H1 (cell line): ENCODE results near the gene SLC25A30. TPM values are rescaled to one million over a fixed set of nuclear protein-coding genes. Genes with fewer than 3 reads are reported as not detected.

Experiments
- CTCF ChIA-PET: fragments of 300-600 bp; sonication (Branson Sonifier 250); formaldehyde crosslinking; loops from one replicate; lab custom pipeline; 2021; ENCODE audit not compliant: partially characterized antibody; lab: Charles Lee
- POLR2A ChIA-PET: fragments of 300-600 bp; sonication (Branson Sonifier 250); formaldehyde crosslinking; loops from one replicate; lab custom pipeline; 2021; ENCODE audit warnings: inconsistent platforms; ENCODE audit not compliant: partially characterized antibody; lab: Charles Lee
- DNase-seq, 2 experiments: peaks; one replicate each; pipeline versions ENCODE4 v3.0.0 to v3.0.0-alpha.2; 2010 to 2022; ENCODE audit warnings: low spot score in 2 of 2, low read depth in 1 of 2, mixed read lengths in 1 of 2
- FAIRE-seq: peaks from 2 replicates; lab custom pipeline; 2011; peaks lifted over from hg19 to GRCh38; lab: Jason Lieb, UNC
- H2AFZ ChIP-seq: 2 replicates; pipeline ENCODE4 v1.8.1; 2012; ENCODE audit warnings: low read length, inconsistent platforms
- H2AK5ac ChIP-seq: 2 replicates; pipeline ENCODE4 v1.6.1; 2013; ENCODE audit warnings: low read depth, low read length
- H2BK120ac ChIP-seq: replicated peaks from 2 replicates; pipeline ENCODE3; 2013; ENCODE audit warnings: low read depth, low read length, inconsistent platforms
- H2BK12ac ChIP-seq: 2 replicates; pipeline ENCODE4 v1.6.1; 2013; ENCODE audit warnings: low read depth, low read length
- H2BK15ac ChIP-seq: 2 replicates; pipeline ENCODE4 v1.6.1; 2013; ENCODE audit warnings: low read length
- H2BK20ac ChIP-seq: 2 replicates; pipeline ENCODE4 v1.6.1; 2013; ENCODE audit warnings: low read length
- H2BK5ac ChIP-seq: 2 replicates; pipeline ENCODE4 v1.6.1; 2013; ENCODE audit warnings: low read depth, low read length
- H3K14ac ChIP-seq: 2 replicates; pipeline ENCODE4 v1.6.1; 2013; ENCODE audit warnings: inconsistent platforms; ENCODE audit not compliant: insufficient read length
- H3K18ac ChIP-seq: 2 replicates; pipeline ENCODE4 v1.6.1; 2013; ENCODE audit warnings: low read length; ENCODE audit errors: extremely low read depth
- H3K23ac ChIP-seq: 2 replicates; pipeline ENCODE4 v1.6.1; 2013; ENCODE audit warnings: inconsistent platforms; ENCODE audit not compliant: insufficient read length
- H3K23me2 ChIP-seq: 2 replicates; pipeline ENCODE4 v1.6.1; 2013; ENCODE audit warnings: low read depth, low read length
- H3K27ac ChIP-seq: 2 replicates; pipeline ENCODE4 v1.6.1; 2011; ENCODE audit warnings: low read depth, low read length, inconsistent platforms
- H3K27me3 ChIP-seq, 4 experiments: replicated peaks in 1 of 4; 1 replicate in 1 of 4; 2 replicates in 3 of 4; pipeline versions ENCODE4 v1.6.1 to v1.8.1; 2011 to 2013; ENCODE audit warnings: low read length in 3 of 4, mild to moderate bottlenecking in 3 of 4, inconsistent platforms in 2 of 4, mixed read lengths in 2 of 4, moderate library complexity in 1 of 4; ENCODE audit not compliant: control insufficient read depth in 3 of 4, insufficient read depth in 3 of 4; ENCODE audit errors: extremely low read depth in 1 of 4
- H3K36me3 ChIP-seq, 4 experiments: 2 replicates each; pipeline versions ENCODE4 v1.6.1 to v1.8.1; 2011 to 2013; ENCODE audit warnings: mild to moderate bottlenecking in 4 of 4, low read length in 3 of 4, moderate library complexity in 2 of 4, control low read depth in 1 of 4, inconsistent platforms in 1 of 4; ENCODE audit not compliant: insufficient read depth in 4 of 4, control insufficient read depth in 2 of 4
- H3K4ac ChIP-seq: replicated peaks from 2 replicates; pipeline ENCODE3; 2013; ENCODE audit warnings: low read length, low read depth, mixed read lengths, inconsistent platforms; ENCODE audit not compliant: insufficient read length
- H3K4me1 ChIP-seq, 4 experiments: replicated peaks in 1 of 4; 1 replicate in 1 of 4; 2 replicates in 3 of 4; pipeline versions ENCODE4 v1.6.1 to v1.8.1; 2011 to 2013; ENCODE audit warnings: low read length in 3 of 4, inconsistent platforms in 2 of 4, mixed read lengths in 1 of 4; ENCODE audit not compliant: insufficient read depth in 4 of 4, control insufficient read depth in 3 of 4
- H3K4me2 ChIP-seq, 2 experiments: 2 replicates each; pipeline versions ENCODE4 v1.6.1 to v1.8.1; 2011 to 2013; ENCODE audit warnings: low read depth in 2 of 2, low read length in 2 of 2, control low read depth in 1 of 2, inconsistent platforms in 1 of 2, mild to moderate bottlenecking in 1 of 2; ENCODE audit not compliant: insufficient read depth in 1 of 2
- H3K4me3 ChIP-seq, 4 experiments: fragments of 200-600, 300-600 bp in 1 of 4; sonication (generic), shearing (Covaris generic), sonication (Bioruptor Twin) in 1 of 4; 2 replicates each; pipeline versions ENCODE4 v1.5.1 to v1.8.1; 2011 to 2016; ENCODE audit warnings: low read length in 4 of 4, low read depth in 3 of 4, control low read depth in 2 of 4, inconsistent platforms in 2 of 4, mild to moderate bottlenecking in 2 of 4, mixed read lengths in 1 of 4, moderate library complexity in 1 of 4; ENCODE audit not compliant: insufficient read depth in 2 of 4; ENCODE audit errors: extremely low read depth in 1 of 4
- H3K56ac ChIP-seq: replicated peaks from 2 replicates; pipeline ENCODE3; 2013; ENCODE audit warnings: low read depth, mild to moderate bottlenecking, mixed read lengths, low read length, inconsistent platforms; ENCODE audit not compliant: insufficient read length
- H3K79me1 ChIP-seq: 2 replicates; pipeline ENCODE4 v1.6.1; 2013; ENCODE audit warnings: low read depth, low read length, control low read depth
- H3K79me2 ChIP-seq, 2 experiments: 2 replicates each; pipeline versions ENCODE4 v1.6.1 to v1.8.1; 2012 to 2013; ENCODE audit warnings: low read length in 2 of 2, mild to moderate bottlenecking in 2 of 2, inconsistent platforms in 1 of 2; ENCODE audit not compliant: insufficient read depth in 2 of 2, control insufficient read depth in 1 of 2
- H3K9ac ChIP-seq, 4 experiments: replicated peaks in 1 of 4; 1 replicate in 1 of 4; 2 replicates in 3 of 4; pipeline versions ENCODE4 v1.6.1 to v1.8.1; 2011 to 2013; ENCODE audit warnings: low read depth in 3 of 4, low read length in 3 of 4, control low read depth in 2 of 4, mild to moderate bottlenecking in 2 of 4, moderate library complexity in 2 of 4, inconsistent platforms in 1 of 4; ENCODE audit errors: extremely low read depth in 1 of 4
- H3K9me3 ChIP-seq, 2 experiments: 2 replicates each; pipeline versions ENCODE4 v1.6.1 to v1.8.1; 2012 to 2013; ENCODE audit warnings: mild to moderate bottlenecking in 2 of 2, moderate library complexity in 2 of 2, control low read depth in 1 of 2, inconsistent platforms in 1 of 2, low read depth in 1 of 2, low read length in 1 of 2, mixed read lengths in 1 of 2; ENCODE audit not compliant: insufficient read depth in 2 of 2
- H4K20me1 ChIP-seq, 2 experiments: replicated peaks in 1 of 2; 2 replicates each; pipeline versions ENCODE3 to v1.8.1; 2011 to 2013; ENCODE audit warnings: inconsistent platforms in 2 of 2, low read length in 2 of 2, mild to moderate bottlenecking in 1 of 2; ENCODE audit not compliant: insufficient read depth in 2 of 2, control insufficient read depth in 1 of 2
- H4K5ac ChIP-seq: 2 replicates; pipeline ENCODE4 v1.6.1; 2013; ENCODE audit warnings: low read length, low read depth, mixed read lengths, inconsistent platforms; ENCODE audit not compliant: insufficient read length
- H4K8ac ChIP-seq: 2 replicates; pipeline ENCODE4 v1.8.0; 2013; ENCODE audit warnings: mild to moderate bottlenecking, moderate library complexity, low read length, inconsistent platforms; ENCODE audit not compliant: insufficient read depth; ENCODE audit errors: extremely low read depth
- H4K91ac ChIP-seq: replicated peaks from 2 replicates; pipeline ENCODE3; 2013; ENCODE audit warnings: low read length, mixed read lengths, inconsistent platforms; ENCODE audit not compliant: insufficient read length
- KDM1A ChIP-seq: fragments of 200-600, 300-600 bp; sonication (generic); IDR thresholded peaks from 2 replicates; pipeline ENCODE4 v1.7.1; 2016; ENCODE audit warnings: mild to moderate bottlenecking, low read length, borderline replicate concordance
- KDM4A ChIP-seq: IDR thresholded peaks from one replicate; pipeline ENCODE4 v1.7.1; 2012; ENCODE audit warnings: low read depth, mild to moderate bottlenecking, moderate library complexity, low read length, inconsistent platforms; ENCODE audit not compliant: severe bottlenecking
- MAFK ChIP-seq: IDR thresholded peaks from 2 replicates; pipeline ENCODE4 v1.6.1; 2012; ENCODE audit warnings: low read depth, mild to moderate bottlenecking, improper control_type of control experiment, low read length
- NRF1 ChIP-seq: IDR thresholded peaks from 2 replicates; pipeline ENCODE4 v1.6.1; 2011; ENCODE audit warnings: mild to moderate bottlenecking, low read depth, low read length, improper control_type of control experiment
- RNF2 ChIP-seq: fragments of 200-900, 300-1000 bp; sonication (generic); IDR thresholded peaks from 2 replicates; pipeline ENCODE4 v1.7.1; 2016; ENCODE audit warnings: borderline replicate concordance, low read depth, mild to moderate bottlenecking, antibody characterized with exemption, low read length; ENCODE audit not compliant: poor library complexity, severe bottlenecking; ENCODE audit errors: missing control alignments
- SAP30 ChIP-seq: fragments of 300-600 bp; sonication (generic); IDR thresholded peaks from 2 replicates; pipeline ENCODE4 v1.7.1; 2012; ENCODE audit warnings: low read length, moderate library complexity, mild to moderate bottlenecking, inconsistent platforms; ENCODE audit not compliant: insufficient read depth, insufficient replicate concordance
- SP4 ChIP-seq: IDR thresholded peaks from 2 replicates; pipeline ENCODE4 v1.6.1; 2012; ENCODE audit warnings: low read length, inconsistent platforms
- SUZ12 ChIP-seq: fragments of 200-600 bp; sonication (generic); IDR thresholded peaks from 2 replicates; pipeline ENCODE4 v1.6.1; 2012; ENCODE audit warnings: mild to moderate bottlenecking, inconsistent platforms, low read length, moderate library complexity, mixed read lengths
- TBP ChIP-seq: IDR thresholded peaks from 2 replicates; pipeline ENCODE4 v1.6.1; 2011; ENCODE audit warnings: low read depth, low read length, improper control_type of control experiment
- WGBS, 2 experiments: shearing (Covaris generic) in 1 of 2; methylation state at CpG; one replicate each; pipeline versions ENCODE4 v1.1.6 to v1.1.7; 2013 to 2015; ENCODE audit warnings: low lambda C conversion rate in 2 of 2, mixed read lengths in 2 of 2, inconsistent platforms in 1 of 2, low coverage in 1 of 2, missing lambda C conversion rate in 1 of 2; ENCODE audit not compliant: insufficient replicate concordance in 2 of 2, insufficient coverage in 1 of 2, insufficient read length in 1 of 2; ENCODE audit errors: extremely low coverage in 1 of 2, missing lambda C conversion rate in 1 of 2; 5-methylcytosine and 5-hydroxymethylcytosine counted together
- polyA plus RNA-seq, 7 experiments: library from polyadenylated mRNA; depleted of rRNA in 3 of 7; stranded (reverse) in 5 of 7; unstranded in 2 of 7; fragments of >200 nt in 5 of 7; fragments of 200-250 nt in 2 of 7; gene quantifications; 1 replicate in 5 of 7; 2 replicates in 1 of 7; 4 replicates in 1 of 7; pipeline versions ENCODE4 v1.2.1 to v1.2.3, GENCODE V29; 2011 to 2013; ENCODE audit warnings: missing spikeins in 2 of 7, mixed read lengths in 2 of 7
- total RNA-seq: library from RNA; stranded (reverse); fragmentation: NEBNext Ultra II Directional; extraction: Animal tissue kit (Norgen Biotek cat#: 25700); gene quantifications from 2 replicates; pipeline ENCODE4 v1.2.1, GENCODE V29; 2021

Gene SLC25A30
- total and polyA plus RNA-seq, 2 of the 8 experiments (the other 6 are each of a cell fraction or from before 2014, with no cell fraction given) = 2.1 to 8.7 TPM

DNA sequence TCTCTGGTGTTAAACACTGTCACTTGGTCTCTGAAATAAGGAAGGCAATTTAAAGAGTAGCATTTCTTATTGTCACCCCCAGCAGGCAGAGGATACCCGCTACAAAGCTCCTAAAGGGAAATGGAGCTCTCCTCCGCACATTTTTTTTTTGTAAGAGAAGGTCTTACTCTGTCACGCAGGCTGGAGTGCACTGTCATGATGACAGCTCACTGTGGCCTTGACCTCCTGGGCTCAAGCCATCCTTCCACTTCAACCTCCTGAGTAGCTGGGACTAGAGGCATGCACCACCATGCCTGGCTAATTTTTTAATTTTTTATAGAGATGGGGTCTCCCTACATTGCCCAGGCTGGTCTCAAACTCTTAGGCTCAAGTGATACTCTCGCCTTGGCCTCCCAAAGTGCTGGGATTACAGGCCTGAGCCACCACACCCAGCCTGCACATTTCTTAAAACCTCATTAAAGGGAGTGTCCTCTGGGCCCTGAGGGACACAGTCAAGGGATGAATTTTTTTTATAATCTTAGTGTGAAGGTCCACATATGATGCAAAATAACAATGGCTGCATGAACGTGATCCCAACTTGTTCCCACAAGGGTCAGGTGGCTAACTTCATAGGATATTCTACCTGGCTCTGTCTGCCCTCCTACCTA, 32.1 kb downstream of the SLC25A30 start:
- WGBS, 2 experiments = 88% methylated on average over 5 of the region's 5 CpGs; no CpG with 5 or more reads in 1 of the 2 experiments
- H2BK12ac ChIP-seq = no peak overlapping the region
- no peak overlapping the region for H3K27ac ChIP-seq
- no peaks in the 10 kb centered on the region for H3K9me3 ChIP-seq
- H3K9ac ChIP-seq = no peak overlapping the region
- no peak overlapping the region for H3K56ac ChIP-seq
- no peak overlapping the region for H2AK5ac ChIP-seq
- no peak overlapping the region for H3K4me3 ChIP-seq
- no peak overlapping the region for H4K5ac ChIP-seq
- no peak for DNase-seq
- H2BK5ac ChIP-seq = no peak overlapping the region
- no peak overlapping the region for H2BK20ac ChIP-seq
- no peak overlapping the region for H2BK15ac ChIP-seq
- no peaks in the 10 kb centered on the region for H4K20me1 ChIP-seq
- no peak overlapping the region for H3K18ac ChIP-seq
- H3K27me3 ChIP-seq = no peaks in the 10 kb centered on the region; a peak in 1 of 7 replicates
- no peaks in the 10 kb centered on the region for H3K79me1 ChIP-seq
- ChIA-PET POLR2A (interaction anchor here (2.9 kb wide), 1 partner anchor 46 kb away, joined by 10 read pairs; the partner anchor contains the start of gene TPT1), CTCF (interaction anchor here (0.5 to 4.4 kb wide), 4 partner anchors 9 to 29 kb away, joined by 3 to 18 read pairs (median 4); no protein-coding TSS in a partner anchor)
- no peak overlapping the region for H2BK120ac ChIP-seq
- no peak for FAIRE-seq
- no peaks in the 10 kb centered on the region for H3K23me2 ChIP-seq
- H3K14ac ChIP-seq = no peak overlapping the region
- H3K4me1 ChIP-seq = no peaks in the 10 kb centered on the region
- no peak overlapping the region for H3K23ac ChIP-seq
- H3K4ac ChIP-seq = no peak overlapping the region
- no peak overlapping the region for H4K91ac ChIP-seq
- TF ChIP-seq SAP30 = no peak
- no peak for TF ChIP-seq KDM1A
- TF ChIP-seq TBP = no peak
- no peak for TF ChIP-seq SUZ12
- TF ChIP-seq KDM4A = no peak
- TF ChIP-seq NRF1 = no peak
- no peak for TF ChIP-seq SP4
- TF ChIP-seq MAFK = no peak
- TF ChIP-seq RNF2 = no peak
- TF ChIP-seq, all 59 proteins: peak for 0
- Histone ChIP-seq H4K8ac (no peak overlapping the region), H2AFZ (no peak overlapping the region), H3K36me3 (peaks cover 0 to 5% (median 2%) of the 10 kb centered on the region in 4 experiments; a peak in 2 of 8 replicates), H3K79me2 (no peaks in the 10 kb centered on the region), H3K4me2 (no peak overlapping the region)
